ENCODE data around the gene LEO1.

GRCh38 chr15:52006702-52007340, 35.2 kb upstream of the LEO1 start:
- TF ChIP-seq CTCF (IDR thresholded peaks at IDR 0.05; ENCODE audit: low read depth, low read length, missing input control) (no peak), TAF1 (conservative IDR thresholded peaks at IDR 0.05) (no peak), RAD21 (IDR thresholded peaks at IDR 0.05) (no peak), EGR1 (IDR thresholded peaks at IDR 0.05; ENCODE audit: low read depth in 2 of 2) (no peak)

Data from liver (tissue), 3 donors.